Upper lobe of left lung (tissue), 6 donors: ENCODE measurements around the gene CCDC183. TPM values are rescaled to one million over a fixed set of nuclear protein-coding genes. Genes with fewer than 3 reads are reported as not detected.
"Not testable (repeated sequence)": the region's sequence is repeated elsewhere in the genome, so short reads cannot be mapped to it uniquely, and the experiment has no call there.

ENCODE experiments used
- ATAC-seq, 2 donors: fragments of 200-7000 bp; cut with Tn5 transposase; one replicate each; pipeline ENCODE4 v1.9.1; 2022; ENCODE audit warnings: mild to moderate bottlenecking in 2 of 2, moderate library complexity in 2 of 2; ENCODE audit not compliant: low FRiP score in 2 of 2
- DNase-seq, 2 donors: peaks; one replicate each; pipeline ENCODE4 v3.0.0-alpha.2; 2019 to 2020
- H3K27ac ChIP-seq, 4 donors: fragments of 200-600 bp; sonication (generic); one replicate each; pipeline ENCODE4 v1.5.1; 2016 to 2019
- H3K27me3 ChIP-seq, 4 donors: fragments of 200-600 bp; sonication (generic); one replicate each; pipeline ENCODE4 v1.5.1; 2017 to 2019
- H3K36me3 ChIP-seq, 4 donors: fragments of 200-600 bp; sonication (generic); one replicate each; pipeline ENCODE4 v1.5.1; 2016 to 2019
- H3K4me1 ChIP-seq, 4 donors: fragments of 200-600 bp; sonication (generic); one replicate each; pipeline ENCODE4 v1.5.1; 2018 to 2019
- H3K4me3 ChIP-seq, 4 donors: fragments of 200-600 bp; sonication (generic); one replicate each; pipeline ENCODE4 v1.5.1; 2017 to 2019; ENCODE audit warnings: mild to moderate bottlenecking in 2 of 4, moderate library complexity in 1 of 4
- H3K9me3 ChIP-seq, 4 donors: fragments of 200-600 bp; sonication (generic); one replicate each; pipeline ENCODE4 v1.5.1; 2018 to 2019
- CTCF ChIP-seq, 6 experiments: fragments of 450-650 bp in 4 of 6; fragments of 200-600 bp in 2 of 6; sonication (generic) in 2 of 6; IDR thresholded peaks; one replicate each; pipeline ENCODE4 v1.5.1; 2016 to 2019; ENCODE audit warnings: antibody characterized with exemption in 6 of 6
- EP300 ChIP-seq, 4 donors: sonication (generic); formaldehyde crosslinking; IDR thresholded peaks; one replicate each; pipeline ENCODE4 v1.5.1; 2017; ENCODE audit warnings: antibody characterized with exemption in 4 of 4, control low read depth in 2 of 4
- POLR2A ChIP-seq, 4 donors: fragments of 450-650 bp; IDR thresholded peaks; one replicate each; pipeline ENCODE4 v1.5.1; 2016 to 2017; ENCODE audit warnings: antibody characterized with exemption in 4 of 4, mild to moderate bottlenecking in 2 of 4
- WGBS, 2 donors: methylation state at CpG; one replicate each; pipeline ENCODE4 v1.1.5; 2017 to 2018; 5-methylcytosine and 5-hydroxymethylcytosine counted together
- total RNA-seq, 6 donors: library from RNA; depleted of rRNA in 4 of 6; stranded (reverse); fragments of >200 nt in 4 of 6; gene quantifications; one replicate each; pipeline versions ENCODE4 v1.1.0 to v1.2.1, GENCODE V29; 2016 to 2021
- donor health status: DM: no; HTN: no; CAD: no; lungs with moderate emphysema.
- donor health status: DM: no; HTN: yes; CAD: no; lungs with severe emphysema.

The CCDC183 gene
- total RNA-seq, 6 donors from 2014 or later, result 1.9 to 130 (median 6.6) TPM

GRCh38 chr9:136799079-136799853 is 3.1 kb downstream of the CCDC183 start:
- peak; percentile 25 to 53 for ATAC-seq

GRCh38 chr9:136799854-136800657 is 3.9 kb downstream of the CCDC183 start:
- Histone ChIP-seq H3K27me3 (peaks cover 0 to 24% (median 6%) of the 10 kb centered on the region in 4 donors), H3K27ac (peak overlapping the region in 3 of 4 donors; percentile 46 to 77 (median 61)), H3K9me3 (no peaks in the 10 kb centered on the region), H3K4me3 (peak overlapping the region in 3 of 4 donors; percentile 39 to 53 (median 50)), H3K4me1 (peaks cover 23 to 29% (median 28%) of the 10 kb centered on the region in 4 donors), H3K36me3 (no peaks in the 10 kb centered on the region)
- DNase-seq, result peak; percentile 95 to 98
- 0 to 2% methylated on average over 14 to 25 of the region's 63 CpGs for WGBS, 2 donors
- no peak for TF ChIP-seq EP300 (IDR thresholded peaks at IDR 0.05)
- TF ChIP-seq CTCF (IDR thresholded peaks at IDR 0.05), result peak in 1 of 6 experiments; percentile 3
- peak; percentile 83 to 87 for ATAC-seq

More at GRCh38 chr9:136799079-136799853, 3.1 kb downstream of the CCDC183 start:
- Histone ChIP-seq H3K4me3 (peak overlapping the region in 3 of 4 donors; percentile 39 to 53 (median 50)), H3K36me3 (peaks cover 0 to 2% (median 0%) of the 10 kb centered on the region in 4 donors), H3K27me3 (peaks cover 0 to 24% (median 6%) of the 10 kb centered on the region in 4 donors), H3K4me1 (peaks cover 23 to 29% (median 28%) of the 10 kb centered on the region in 4 donors), H3K27ac (peak overlapping the region in 3 of 4 donors; percentile 46 to 65 (median 61)), H3K9me3 (no peaks in the 10 kb centered on the region)
- DNase-seq, result peak; percentile 73 to 84
- 35% methylated on average over 28 of the region's 35 CpGs; no CpG with 5 or more reads in 1 of the 2 donors for WGBS, 2 donors
- TF ChIP-seq CTCF (IDR thresholded peaks at IDR 0.05), result peak in 1 of 6 experiments; percentile 9
- no peak for TF ChIP-seq POLR2A (IDR thresholded peaks at IDR 0.05)

GRCh38 chr9:136802321-136802720 is 6.2 kb downstream of the CCDC183 start:
- no peak for TF ChIP-seq CTCF (IDR thresholded peaks at IDR 0.05)
- WGBS, 2 donors, result 81 to 89% methylated on average over 5 to 6 of the region's 6 CpGs
- DNase-seq, result no peak
- ATAC-seq, result no peak
- peaks cover 32 to 41% (median 36%) of the 10 kb centered on the region in 4 donors for H3K4me1 ChIP-seq
- H3K9me3 ChIP-seq, result no peaks in the 10 kb centered on the region
- no peak overlapping the region for H3K27ac ChIP-seq
- H3K36me3 ChIP-seq, result no peaks in the 10 kb centered on the region
- no peak overlapping the region for H3K4me3 ChIP-seq
- H3K27me3 ChIP-seq, result peaks cover 0 to 24% (median 6%) of the 10 kb centered on the region in 4 donors

DNA sequence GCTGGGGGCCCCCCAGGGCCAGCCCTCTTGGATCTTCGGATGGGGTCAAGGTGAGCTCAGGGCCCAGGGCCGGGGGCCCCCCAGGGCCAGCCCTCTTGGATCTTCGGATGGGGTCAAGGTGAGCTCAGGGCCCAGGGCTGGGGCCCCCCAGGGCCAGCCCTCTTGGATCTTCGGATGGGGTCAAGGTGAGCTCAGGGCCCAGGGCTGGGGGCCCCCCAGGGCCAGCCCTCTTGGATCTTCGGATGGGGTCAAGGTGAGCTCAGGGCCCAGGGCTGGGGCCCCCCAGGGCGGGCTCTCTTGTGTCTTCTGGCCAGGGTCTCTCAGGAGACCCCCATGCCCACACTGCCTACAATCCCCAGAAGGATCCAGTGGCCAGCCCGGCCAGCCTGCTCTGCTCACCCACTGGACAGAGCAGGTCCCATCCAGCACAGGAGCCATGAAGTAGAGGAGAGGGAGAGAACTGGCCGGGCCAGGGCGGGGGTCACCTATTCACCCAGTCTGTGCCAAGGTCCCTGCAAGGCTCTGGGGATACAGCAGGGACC is 6.9 kb downstream of the CCDC183 start:
- H3K4me1 ChIP-seq, result peaks cover 32 to 42% (median 38%) of the 10 kb centered on the region in 4 donors
- WGBS, 2 donors, result 92% methylated on average over 3 of the region's 9 CpGs; no CpG with 5 or more reads in 1 of the 2 donors
- not testable (repeated sequence) for H3K27ac ChIP-seq, ATAC-seq, H3K4me3 ChIP-seq, DNase-seq, H3K9me3 ChIP-seq, H3K36me3 ChIP-seq
- H3K27me3 ChIP-seq, result peaks cover 0 to 24% (median 6%) of the 10 kb centered on the region in 4 donors
